ENCODE results near the gene NID1. TPM values are rescaled to one million over a fixed set of nuclear protein-coding genes. Genes with fewer than 3 reads are reported as not detected.

The NID1 gene
- polyA plus RNA-seq, 1 donor from 2014 or later = 0.04 TPM

- Histone ChIP-seq H3K9ac (ENCODE audit: low read length) (no peak overlapping the region), H3K9me3 (ENCODE audit: low read length) (peaks cover 9% of the 10 kb centered on the region), H3K4me2 (ENCODE audit: low read length) (no peak overlapping the region), H2AFZ (ENCODE audit: low read depth, low read length) (no peak overlapping the region), H3K79me2 (replicated peaks; ENCODE audit: insufficient read depth, low read length) (no peaks in the 10 kb centered on the region), H3K27ac (ENCODE audit: low read length) (no peak overlapping the region), H3K4me3 (ENCODE audit: low read length) (no peak overlapping the region), H3F3A (ENCODE audit: insufficient read depth, low read length, poor library complexity, severe bottlenecking) (no peaks in the 10 kb centered on the region), H4K20me1 (ENCODE audit: insufficient read depth) (no peaks in the 10 kb centered on the region), H3K9me2 (ENCODE audit: insufficient read depth, low read length) (no peaks in the 10 kb centered on the region), H3K36me3 (ENCODE audit: insufficient read depth, low read length) (no peaks in the 10 kb centered on the region), H3K27me3 (ENCODE audit: insufficient read depth, low read depth, low read length) (no peaks in the 10 kb centered on the region)
- no peak for TF ChIP-seq CTCF (IDR thresholded peaks at IDR 0.05; ENCODE audit: poor library complexity, severe bottlenecking)
- no peak for TF ChIP-seq EZH2 (IDR thresholded peaks at IDR 0.05; ENCODE audit: borderline replicate concordance, insufficient read depth, low read length, poor library complexity, severe bottlenecking)
- no peak for TF ChIP-seq SMC3 (conservative IDR thresholded peaks at IDR 0.05; ENCODE audit: poor library complexity)
- no peak for TF ChIP-seq RAD21 (conservative IDR thresholded peaks at IDR 0.05)
- TF ChIP-seq MXI1 (conservative IDR thresholded peaks at IDR 0.05; ENCODE audit: poor library complexity, severe bottlenecking) = no peak
- TF ChIP-seq TAF1 (IDR thresholded peaks at IDR 0.05; ENCODE audit: low read depth) = no peak
- TF ChIP-seq, protein P1, sequence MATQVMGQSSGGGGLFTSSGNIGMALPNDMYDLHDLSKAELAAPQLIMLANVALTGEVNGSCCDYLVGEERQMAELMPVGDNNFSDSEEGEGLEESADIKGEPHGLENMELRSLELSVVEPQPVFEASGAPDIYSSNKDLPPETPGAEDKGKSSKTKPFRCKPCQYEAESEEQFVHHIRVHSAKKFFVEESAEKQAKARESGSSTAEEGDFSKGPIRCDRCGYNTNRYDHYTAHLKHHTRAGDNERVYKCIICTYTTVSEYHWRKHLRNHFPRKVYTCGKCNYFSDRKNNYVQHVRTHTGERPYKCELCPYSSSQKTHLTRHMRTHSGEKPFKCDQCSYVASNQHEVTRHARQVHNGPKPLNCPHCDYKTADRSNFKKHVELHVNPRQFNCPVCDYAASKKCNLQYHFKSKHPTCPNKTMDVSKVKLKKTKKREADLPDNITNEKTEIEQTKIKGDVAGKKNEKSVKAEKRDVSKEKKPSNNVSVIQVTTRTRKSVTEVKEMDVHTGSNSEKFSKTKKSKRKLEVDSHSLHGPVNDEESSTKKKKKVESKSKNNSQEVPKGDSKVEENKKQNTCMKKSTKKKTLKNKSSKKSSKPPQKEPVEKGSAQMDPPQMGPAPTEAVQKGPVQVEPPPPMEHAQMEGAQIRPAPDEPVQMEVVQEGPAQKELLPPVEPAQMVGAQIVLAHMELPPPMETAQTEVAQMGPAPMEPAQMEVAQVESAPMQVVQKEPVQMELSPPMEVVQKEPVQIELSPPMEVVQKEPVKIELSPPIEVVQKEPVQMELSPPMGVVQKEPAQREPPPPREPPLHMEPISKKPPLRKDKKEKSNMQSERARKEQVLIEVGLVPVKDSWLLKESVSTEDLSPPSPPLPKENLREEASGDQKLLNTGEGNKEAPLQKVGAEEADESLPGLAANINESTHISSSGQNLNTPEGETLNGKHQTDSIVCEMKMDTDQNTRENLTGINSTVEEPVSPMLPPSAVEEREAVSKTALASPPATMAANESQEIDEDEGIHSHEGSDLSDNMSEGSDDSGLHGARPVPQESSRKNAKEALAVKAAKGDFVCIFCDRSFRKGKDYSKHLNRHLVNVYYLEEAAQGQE (IDR thresholded peaks at IDR 0.05; ENCODE audit: borderline replicate concordance) = no peak
- no peak for TF ChIP-seq POLR2AphosphoS5 (IDR thresholded peaks at IDR 0.05)
- TF ChIP-seq EP300 (conservative IDR thresholded peaks at IDR 0.05; ENCODE audit: poor library complexity, severe bottlenecking) = no peak
These were observed 72.0 kb downstream of the NID1 start for GRCh38 chr1:235992868-235993267.

GRCh38 chr1:235992346-235992745, 72.5 kb downstream of the NID1 start:
- no peak overlapping the region for H3K9ac ChIP-seq (ENCODE audit: low read length)
- H2AFZ ChIP-seq (ENCODE audit: low read depth, low read length) = no peak overlapping the region
- H3K4me2 ChIP-seq (ENCODE audit: low read length) = no peak overlapping the region
- H3K79me2 ChIP-seq (replicated peaks; ENCODE audit: insufficient read depth, low read length) = no peaks in the 10 kb centered on the region
- no peaks in the 10 kb centered on the region for H4K20me1 ChIP-seq (ENCODE audit: insufficient read depth)
- no peak overlapping the region for H3K27ac ChIP-seq (ENCODE audit: low read length)
- H3K9me2 ChIP-seq (ENCODE audit: insufficient read depth, low read length) = no peaks in the 10 kb centered on the region
- H3F3A ChIP-seq (ENCODE audit: insufficient read depth, low read length, poor library complexity, severe bottlenecking) = no peaks in the 10 kb centered on the region
- H3K4me3 ChIP-seq (ENCODE audit: low read length) = no peak overlapping the region
- no peaks in the 10 kb centered on the region for H3K27me3 ChIP-seq (ENCODE audit: insufficient read depth, low read depth, low read length)
- TF ChIP-seq EP300 (conservative IDR thresholded peaks at IDR 0.05; ENCODE audit: poor library complexity, severe bottlenecking) (no peak), CTCF (IDR thresholded peaks at IDR 0.05; ENCODE audit: poor library complexity, severe bottlenecking) (no peak), SMC3 (conservative IDR thresholded peaks at IDR 0.05; ENCODE audit: poor library complexity) (no peak), POLR2AphosphoS5 (IDR thresholded peaks at IDR 0.05) (no peak), RAD21 (conservative IDR thresholded peaks at IDR 0.05) (no peak), MXI1 (conservative IDR thresholded peaks at IDR 0.05; ENCODE audit: poor library complexity, severe bottlenecking) (no peak)
- H3K9me3 ChIP-seq (ENCODE audit: low read length) = peaks cover 9% of the 10 kb centered on the region
- no peaks in the 10 kb centered on the region for H3K36me3 ChIP-seq (ENCODE audit: insufficient read depth, low read length)
